GM21619 (cell line): ENCODE measurements around the gene PLXND1.
"Not testable (repeated sequence)": the region's sequence is repeated elsewhere in the genome, so short reads cannot be mapped to it uniquely, and the experiment has no call there.

Source experiments
- ATAC-seq: cut with Tn5 transposase; IDR thresholded peaks from one replicate; pipeline ENCODE4 v1.9.1; 2021; ENCODE audit not compliant: unreplicated experiment

PLXND1 gene, protein sequence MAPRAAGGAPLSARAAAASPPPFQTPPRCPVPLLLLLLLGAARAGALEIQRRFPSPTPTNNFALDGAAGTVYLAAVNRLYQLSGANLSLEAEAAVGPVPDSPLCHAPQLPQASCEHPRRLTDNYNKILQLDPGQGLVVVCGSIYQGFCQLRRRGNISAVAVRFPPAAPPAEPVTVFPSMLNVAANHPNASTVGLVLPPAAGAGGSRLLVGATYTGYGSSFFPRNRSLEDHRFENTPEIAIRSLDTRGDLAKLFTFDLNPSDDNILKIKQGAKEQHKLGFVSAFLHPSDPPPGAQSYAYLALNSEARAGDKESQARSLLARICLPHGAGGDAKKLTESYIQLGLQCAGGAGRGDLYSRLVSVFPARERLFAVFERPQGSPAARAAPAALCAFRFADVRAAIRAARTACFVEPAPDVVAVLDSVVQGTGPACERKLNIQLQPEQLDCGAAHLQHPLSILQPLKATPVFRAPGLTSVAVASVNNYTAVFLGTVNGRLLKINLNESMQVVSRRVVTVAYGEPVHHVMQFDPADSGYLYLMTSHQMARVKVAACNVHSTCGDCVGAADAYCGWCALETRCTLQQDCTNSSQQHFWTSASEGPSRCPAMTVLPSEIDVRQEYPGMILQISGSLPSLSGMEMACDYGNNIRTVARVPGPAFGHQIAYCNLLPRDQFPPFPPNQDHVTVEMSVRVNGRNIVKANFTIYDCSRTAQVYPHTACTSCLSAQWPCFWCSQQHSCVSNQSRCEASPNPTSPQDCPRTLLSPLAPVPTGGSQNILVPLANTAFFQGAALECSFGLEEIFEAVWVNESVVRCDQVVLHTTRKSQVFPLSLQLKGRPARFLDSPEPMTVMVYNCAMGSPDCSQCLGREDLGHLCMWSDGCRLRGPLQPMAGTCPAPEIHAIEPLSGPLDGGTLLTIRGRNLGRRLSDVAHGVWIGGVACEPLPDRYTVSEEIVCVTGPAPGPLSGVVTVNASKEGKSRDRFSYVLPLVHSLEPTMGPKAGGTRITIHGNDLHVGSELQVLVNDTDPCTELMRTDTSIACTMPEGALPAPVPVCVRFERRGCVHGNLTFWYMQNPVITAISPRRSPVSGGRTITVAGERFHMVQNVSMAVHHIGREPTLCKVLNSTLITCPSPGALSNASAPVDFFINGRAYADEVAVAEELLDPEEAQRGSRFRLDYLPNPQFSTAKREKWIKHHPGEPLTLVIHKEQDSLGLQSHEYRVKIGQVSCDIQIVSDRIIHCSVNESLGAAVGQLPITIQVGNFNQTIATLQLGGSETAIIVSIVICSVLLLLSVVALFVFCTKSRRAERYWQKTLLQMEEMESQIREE (N-terminal part only)

GRCh38 chr3:129606636-129607390, at the start of gene PLXND1:
TSS of gene PLXND1 (minus strand) at chr3:129606676. CDS start at chr3:129606639, 37 bp downstream.
- ATAC-seq, result no peak

- ATAC-seq, result no peak
Observed at GRCh38 chr3:129655291-129655700, 48.8 kb upstream of the PLXND1 start.

DNA sequence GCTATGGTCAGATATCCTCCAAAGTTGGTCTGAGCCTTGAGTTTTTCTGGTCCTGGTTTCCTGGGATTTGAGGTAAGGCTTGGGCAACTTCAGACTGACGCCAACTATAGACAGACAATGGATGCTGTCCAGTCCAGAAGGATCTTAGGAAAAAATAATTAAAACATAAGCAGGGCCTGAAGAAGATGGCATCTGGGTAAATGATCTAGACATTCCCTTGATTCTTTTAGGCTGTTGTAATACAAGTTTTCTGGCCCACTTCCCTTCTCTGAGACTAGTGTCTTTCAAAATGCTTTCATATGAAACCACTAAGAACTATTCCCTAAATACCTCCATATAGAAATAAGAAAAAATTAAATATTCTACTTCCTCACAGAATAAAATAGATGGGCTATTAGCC, 47.7 kb upstream of the PLXND1 start:
- no peak for ATAC-seq

GRCh38 chr3:129653019-129653418, 46.5 kb upstream of the PLXND1 start:
- ATAC-seq, result no peak

DNA sequence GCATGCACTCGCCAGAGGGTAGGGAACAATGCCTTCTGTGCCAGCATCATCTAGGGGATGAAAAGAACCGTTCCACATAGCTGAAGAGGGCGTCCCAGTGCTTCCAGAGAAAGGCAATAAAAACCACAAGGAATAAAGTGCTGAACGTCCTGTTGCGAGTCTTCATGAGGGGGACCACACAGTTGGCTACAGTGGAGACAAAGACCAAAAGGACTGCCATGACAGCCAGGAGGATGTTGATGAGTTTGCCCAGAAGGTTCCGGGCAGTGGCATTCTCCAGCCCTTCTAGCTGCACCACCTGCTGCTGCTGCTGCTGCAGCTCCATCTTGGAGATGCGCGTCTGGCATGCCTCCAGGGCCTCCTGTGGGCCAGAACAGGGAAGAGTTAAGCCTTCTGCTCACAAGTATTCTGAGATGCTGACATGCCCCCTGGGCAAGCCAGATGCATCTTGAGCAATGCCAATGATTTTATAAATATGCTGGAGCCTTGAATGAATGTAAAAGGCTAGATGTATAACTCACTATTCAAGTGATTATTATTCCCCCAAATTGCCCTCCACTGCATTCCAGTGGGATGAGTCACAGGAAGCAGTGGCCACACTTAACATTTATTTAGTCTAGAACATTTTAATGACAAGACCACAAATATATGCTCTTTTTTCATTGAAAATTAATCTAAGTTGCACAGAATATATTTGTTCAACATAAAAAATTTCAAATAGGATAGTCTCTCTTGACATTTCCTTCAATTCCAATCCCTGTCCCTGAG, 45.1 kb upstream of the PLXND1 start:
- ATAC-seq, result no peak

- no peak for ATAC-seq
Observed at GRCh38 chr3:129650256-129650872, 43.9 kb upstream of the PLXND1 start.

GRCh38 chr3:129648391-129648790, 41.9 kb upstream of the PLXND1 start:
- no peak for ATAC-seq

GRCh38 chr3:129645286-129645685, 38.8 kb upstream of the PLXND1 start:
- ATAC-seq, result no peak

GRCh38 chr3:129644836-129645235, 38.4 kb upstream of the PLXND1 start:
- no peak for ATAC-seq

DNA sequence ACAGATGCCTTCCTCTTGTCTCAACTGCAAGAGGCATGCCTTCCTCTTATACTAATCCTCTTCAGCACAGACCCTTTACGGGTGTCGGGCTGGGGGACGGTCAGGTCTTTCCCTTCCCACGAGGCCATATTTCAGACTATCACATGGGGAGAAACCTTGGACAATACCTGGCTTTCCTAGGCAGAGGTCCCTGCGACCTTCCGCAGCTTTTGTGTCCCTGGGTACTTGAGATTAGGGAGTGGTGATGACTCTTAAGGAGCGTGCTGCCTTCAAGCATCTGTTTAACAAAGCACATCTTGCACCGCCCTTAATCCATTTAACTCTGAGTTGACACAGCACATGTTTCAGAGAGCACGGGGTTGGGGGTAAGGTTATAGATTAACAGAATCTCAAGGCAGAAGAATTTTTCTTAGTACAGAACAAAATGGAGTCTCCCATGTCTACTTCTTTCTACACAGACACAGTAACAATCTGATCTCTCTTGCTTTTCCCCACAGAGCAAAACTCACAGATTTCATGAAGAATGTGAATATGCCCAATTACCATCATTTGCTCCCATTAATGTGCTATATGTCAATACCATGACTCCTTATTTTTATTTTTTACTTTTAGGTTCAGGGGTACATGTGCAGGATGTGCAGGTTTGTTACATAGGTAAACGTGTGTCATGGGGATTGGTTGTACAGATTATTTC, 35.2 kb upstream of the PLXND1 start:
- not testable (repeated sequence) for ATAC-seq

- ATAC-seq, result not testable (repeated sequence)
Observed at GRCh38 chr3:129640985-129641384, 34.5 kb upstream of the PLXND1 start.

GRCh38 chr3:129638481-129638880, 32.0 kb upstream of the PLXND1 start:
- ATAC-seq, result no peak

- ATAC-seq, result no peak
Observed at GRCh38 chr3:129636082-129636481, 29.6 kb upstream of the PLXND1 start.

- no peak for ATAC-seq
Observed at GRCh38 chr3:129635656-129636055, 29.2 kb upstream of the PLXND1 start.

DNA sequence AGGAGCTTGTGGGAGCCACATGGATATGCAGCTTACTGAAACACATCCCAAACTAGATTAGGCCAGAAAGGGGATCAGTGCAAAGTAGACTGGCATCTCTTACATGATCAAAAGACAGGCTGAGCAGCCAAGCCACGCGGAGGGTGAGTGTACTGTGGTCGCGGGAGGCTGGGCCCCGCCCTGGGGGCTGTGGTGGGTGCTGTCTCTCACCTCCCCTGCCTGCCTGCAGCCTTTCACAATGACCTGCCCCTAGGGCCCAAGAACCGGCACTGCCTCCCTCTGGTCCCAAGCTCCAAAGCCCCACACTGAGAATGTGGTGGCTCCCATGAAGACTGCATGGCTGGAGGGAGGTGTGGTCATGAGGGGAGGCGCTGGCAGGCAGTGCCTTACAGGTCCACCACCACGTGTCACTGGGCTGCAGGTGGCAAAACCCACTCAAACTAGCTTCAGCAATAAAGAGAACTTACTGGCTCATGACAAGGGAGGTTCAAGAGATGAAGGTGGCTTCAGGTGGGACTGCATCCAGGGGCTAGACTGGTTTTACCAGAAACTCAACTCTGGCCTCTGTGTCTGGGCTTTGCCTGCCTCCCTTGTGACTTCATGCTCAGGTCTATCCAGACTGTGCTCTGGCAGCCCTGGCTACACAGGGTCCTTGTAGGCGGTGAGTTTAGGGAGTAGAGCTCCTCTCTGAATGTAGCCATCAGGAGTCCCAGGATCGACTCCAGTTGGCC, 27.4 kb upstream of the PLXND1 start:
- no peak for ATAC-seq

- no peak for ATAC-seq
Observed at GRCh38 chr3:129632977-129633376, 26.5 kb upstream of the PLXND1 start.

DNA sequence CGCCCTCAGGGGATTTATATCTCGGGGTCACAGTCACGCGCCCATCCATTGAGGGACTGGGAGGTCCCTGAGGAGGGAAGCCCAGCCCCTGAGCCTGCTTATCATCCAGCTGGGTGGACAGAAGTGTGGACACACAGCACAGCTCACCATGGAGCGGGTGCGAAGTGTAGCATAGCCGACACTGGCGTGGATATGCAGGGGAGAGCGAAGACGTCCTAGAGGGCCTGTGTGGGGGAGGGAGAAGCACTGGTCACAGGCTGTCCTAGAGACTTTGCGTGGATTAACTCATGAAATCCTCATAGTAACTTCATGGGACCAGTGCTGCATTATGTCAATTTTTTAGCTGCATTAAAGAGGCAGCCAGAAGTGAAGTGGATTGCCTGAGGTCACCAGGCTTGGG, 26.1 kb upstream of the PLXND1 start:
- ATAC-seq, result no peak

DNA sequence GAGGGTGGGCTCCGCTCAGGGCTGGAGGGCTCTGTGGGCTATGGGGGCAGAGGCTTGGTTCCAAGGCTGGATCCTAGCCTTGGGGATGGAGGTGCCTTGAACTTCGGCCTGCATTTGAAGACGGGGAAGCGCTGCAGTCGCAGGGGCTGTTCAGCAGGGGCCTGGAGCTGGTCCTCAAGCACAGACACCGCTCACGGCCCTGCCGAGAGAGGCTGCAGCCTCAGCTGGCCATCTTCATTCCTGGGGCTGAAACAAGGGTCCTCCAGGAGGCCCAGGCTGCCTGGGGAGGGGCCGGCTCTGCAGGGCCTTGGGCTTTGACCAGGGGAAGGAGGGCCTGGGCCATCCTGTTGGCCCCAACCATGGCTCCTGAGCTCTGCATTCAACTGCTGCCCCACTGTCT, 25.6 kb upstream of the PLXND1 start:
- ATAC-seq, result no peak
